Stimulated activated CD4-positive, alpha-beta T cell treated with anti-CD3 and anti-CD28 coated beads, TNF-alpha, amount 100 ng/mL, for 1 hour (primary cell): Measurements from ENCODE around the gene CD7.

Source experiments
- DNase-seq, 3 donors: peaks; one replicate each; pipeline ENCODE4 v3.0.0-alpha.2; 2020; ENCODE audit warnings: low read depth in 3 of 3, low spot score in 1 of 3

Gene CD7

DNA sequence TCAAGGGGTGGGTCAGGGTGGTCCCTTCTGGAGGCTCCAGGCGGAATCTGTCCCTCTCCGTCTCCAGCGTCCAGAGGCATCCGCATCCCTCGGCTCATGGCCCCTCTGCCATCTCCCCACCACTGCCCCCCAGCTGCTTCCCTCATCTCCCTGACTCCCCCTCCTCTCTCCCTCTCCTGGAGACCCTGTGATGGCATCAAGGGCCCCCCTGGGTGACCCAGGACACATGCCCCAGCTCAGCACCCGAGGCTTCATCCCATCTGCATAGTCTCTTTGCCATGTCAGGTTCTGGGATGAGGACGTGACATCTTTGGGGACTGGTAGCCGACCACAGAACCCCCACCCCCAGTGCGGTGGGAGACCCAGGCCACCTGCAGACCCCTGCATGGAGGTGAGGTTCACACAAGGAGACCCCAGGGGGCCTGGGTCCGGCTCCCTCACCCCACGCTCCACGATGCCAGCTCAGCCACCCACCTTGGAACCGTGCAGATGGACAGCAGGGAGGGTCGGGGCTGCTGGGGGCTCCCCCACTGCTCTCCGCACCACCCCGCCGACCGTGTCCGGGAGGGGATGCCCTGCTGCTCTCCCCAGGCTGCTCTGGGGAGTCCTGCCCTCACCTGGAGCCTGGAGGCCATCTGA is 12.4 kb upstream of the CD7 start:
- no peak for DNase-seq

DNA sequence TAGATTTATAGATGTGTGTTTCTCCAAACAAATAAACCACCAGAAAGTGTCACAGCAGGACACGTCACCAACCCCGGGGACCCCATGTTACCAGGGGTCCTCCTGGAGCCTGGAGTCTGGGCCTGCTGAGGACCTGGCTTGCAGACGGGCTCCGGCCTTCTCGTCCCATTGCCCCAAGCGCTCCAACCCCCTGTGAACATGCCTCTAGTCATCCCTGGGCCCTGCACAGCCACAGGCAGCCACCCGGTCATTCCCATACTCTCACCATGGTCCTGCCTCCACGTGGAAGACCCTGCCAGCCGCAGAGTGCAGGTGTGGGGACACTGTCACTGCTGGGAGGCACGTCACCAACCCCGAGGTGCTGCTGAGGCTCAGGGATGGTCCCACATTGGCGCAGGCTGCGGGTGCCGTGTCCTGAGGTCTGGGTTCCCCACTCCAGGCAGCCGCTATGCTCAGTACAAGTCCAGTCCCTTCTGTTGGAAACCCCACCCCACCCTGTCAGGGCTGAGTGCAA is 11.6 kb upstream of the CD7 start:
- no peak for DNase-seq

DNA sequence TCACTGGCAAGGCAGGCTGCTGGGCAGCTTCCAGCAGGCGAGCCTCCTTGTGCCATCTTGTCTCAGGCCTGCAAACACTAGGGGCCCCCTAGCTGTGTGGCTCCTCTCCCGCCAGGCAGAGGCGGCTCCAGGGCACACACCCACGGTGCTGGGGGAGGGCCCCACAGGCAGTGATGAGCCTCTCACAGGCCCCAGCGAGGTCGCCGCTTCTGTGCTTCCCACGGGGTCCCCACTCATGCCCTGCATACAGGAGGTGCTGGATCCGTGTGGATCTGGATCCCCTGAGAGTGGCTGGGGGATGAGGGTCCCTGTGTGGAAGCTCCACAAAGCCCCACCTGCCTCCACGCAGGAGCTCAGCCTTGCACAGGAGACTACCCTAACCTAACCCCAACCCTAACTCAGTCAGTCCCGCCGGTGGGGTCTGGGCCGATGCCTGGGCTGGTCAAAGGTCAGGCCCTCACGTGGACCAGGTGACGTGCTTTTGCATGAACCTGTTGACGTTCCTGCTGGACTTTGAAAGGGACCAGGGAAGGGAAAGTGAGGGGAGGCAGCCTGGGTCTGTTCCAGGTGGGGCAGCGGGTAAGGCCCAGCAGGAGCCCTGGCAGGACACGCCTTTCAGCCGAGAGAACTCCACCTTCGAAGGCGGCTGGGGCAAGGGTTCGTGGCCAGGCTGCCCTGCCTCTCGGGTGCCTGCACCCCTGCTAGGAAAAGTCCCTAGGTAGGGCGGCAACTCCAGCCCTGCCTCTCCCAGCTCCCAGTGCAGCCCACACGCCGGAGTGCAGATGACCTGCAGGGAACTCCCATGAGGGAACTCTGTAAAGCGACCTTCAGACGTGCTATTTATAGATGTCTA is 11.0 kb upstream of the CD7 start:
- no peak for DNase-seq

DNA sequence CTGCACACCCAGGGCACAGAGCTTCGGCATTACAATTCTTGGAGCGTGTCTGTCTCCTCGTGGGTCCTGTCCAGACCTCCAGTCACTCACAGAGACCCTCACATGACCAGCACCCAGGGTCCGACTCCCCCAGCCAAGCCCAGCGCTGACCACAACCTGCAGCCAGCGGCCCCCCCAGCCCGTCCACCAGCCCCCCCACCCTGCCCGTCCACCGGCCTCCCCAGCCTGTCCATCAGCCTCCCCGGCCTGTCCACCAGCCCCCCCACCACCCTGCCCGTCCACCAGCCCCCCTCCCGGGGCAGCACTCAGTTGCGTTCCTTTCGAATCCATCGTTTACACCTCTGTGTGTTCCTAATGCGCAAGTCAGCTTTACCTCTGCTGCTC is 10.3 kb upstream of the CD7 start:
- no peak for DNase-seq

GRCh38 chr17:82327289-82327688 is 9.9 kb upstream of the CD7 start:
- no peak for DNase-seq

- no peak for DNase-seq
Observed at GRCh38 chr17:82325286-82326180, 8.1 kb upstream of the CD7 start.

- no peak for DNase-seq
Observed at GRCh38 chr17:82324566-82325285, 7.3 kb upstream of the CD7 start.

DNA sequence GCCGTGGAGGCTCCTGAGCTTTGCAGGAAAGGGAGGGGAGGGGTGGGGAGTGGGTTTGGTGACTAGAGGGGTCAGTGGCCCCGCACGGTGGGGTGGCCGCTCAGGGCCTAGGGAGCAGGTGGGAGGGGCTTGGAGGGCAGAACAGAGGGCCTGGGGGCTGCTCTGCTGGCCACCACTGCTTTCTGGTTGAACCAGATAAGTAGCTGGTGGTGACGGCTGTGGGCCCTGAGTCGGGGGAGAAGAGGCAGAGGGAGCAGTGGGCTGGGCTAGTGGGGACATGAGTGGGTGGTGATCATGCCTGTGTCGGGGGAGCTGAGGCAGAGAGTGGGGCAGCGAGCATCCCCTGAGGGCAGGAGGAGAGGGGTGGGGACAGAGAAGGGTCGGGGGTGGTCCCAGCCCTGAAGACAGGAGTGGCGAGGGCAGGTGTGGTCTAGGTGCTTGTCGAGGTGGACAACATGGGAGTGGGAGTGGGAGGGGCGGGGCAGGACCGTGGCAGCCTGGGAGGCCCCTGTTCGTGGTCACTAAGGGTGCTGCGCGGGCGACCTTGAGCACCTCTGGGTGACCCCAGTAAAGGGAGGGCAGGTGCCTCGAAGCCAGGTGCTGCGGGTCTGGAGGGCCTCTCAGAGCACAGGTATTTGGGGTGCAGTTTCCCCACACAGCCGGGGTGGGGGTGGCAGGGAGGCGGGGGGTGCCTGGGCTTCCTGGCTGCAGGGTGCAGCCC is 6.3 kb upstream of the CD7 start:
- DNase-seq: no peak

- no peak for DNase-seq
Observed at GRCh38 chr17:82322526-82323453, 5.4 kb upstream of the CD7 start.

GRCh38 chr17:82321947-82322466 is 4.6 kb upstream of the CD7 start:
- no peak for DNase-seq

DNA sequence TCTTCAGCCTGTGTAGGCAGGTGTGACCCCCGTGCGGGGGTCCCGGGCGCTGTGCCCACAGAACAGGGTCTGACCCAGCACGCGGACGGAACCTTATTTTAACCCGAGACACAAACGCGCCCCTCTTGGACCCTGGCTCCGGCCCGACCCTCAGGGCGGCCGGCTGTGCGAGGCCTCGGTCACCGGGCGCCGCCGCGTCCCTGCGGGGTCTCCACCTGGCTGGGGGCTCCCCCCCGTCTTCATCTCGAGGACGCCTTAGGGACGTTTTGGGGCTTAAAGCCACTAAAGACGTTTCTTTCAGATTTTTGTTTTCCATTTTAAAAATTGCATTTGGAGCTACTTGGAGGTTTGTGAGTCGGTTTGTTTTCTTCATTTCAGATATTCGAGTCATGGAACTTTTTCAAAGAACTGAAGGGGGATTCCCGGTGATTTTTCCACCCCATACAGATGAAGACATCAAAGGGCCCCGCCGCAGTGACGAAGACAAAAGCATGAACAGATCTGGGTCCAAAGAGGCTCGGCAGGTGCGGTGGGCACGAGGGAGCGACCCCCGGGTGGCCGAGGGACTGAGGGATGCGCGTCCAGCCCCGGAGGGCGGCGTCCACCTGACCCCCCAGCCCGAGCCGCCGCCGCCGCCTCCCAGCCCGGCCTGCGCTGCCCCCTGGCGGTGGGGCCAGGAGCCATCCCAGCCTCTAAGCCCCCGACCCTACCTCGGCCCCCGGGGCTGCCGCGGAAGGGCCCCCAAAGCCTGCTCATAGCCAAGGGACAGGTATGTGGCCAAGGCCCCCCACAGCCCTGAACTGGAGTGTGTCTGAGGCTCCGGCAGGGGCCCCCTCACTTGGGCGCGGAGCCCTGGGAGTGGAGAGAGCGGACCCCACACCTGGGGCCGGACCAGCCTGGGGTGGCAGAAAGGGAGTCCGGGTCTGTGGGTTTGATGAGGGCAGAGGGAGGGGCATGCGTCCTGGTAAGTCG is 3.8 kb upstream of the CD7 start:
- DNase-seq: peak; percentile 63 to 68 (median 64)

- DNase-seq: no peak
Observed at GRCh38 chr17:82320140-82320840, 2.9 kb upstream of the CD7 start.

- DNase-seq: no peak
Observed at GRCh38 chr17:82319619-82320062, 2.2 kb upstream of the CD7 start.

- no peak for DNase-seq
Observed at GRCh38 chr17:82318772-82319606, 1.6 kb upstream of the CD7 start.

DNA sequence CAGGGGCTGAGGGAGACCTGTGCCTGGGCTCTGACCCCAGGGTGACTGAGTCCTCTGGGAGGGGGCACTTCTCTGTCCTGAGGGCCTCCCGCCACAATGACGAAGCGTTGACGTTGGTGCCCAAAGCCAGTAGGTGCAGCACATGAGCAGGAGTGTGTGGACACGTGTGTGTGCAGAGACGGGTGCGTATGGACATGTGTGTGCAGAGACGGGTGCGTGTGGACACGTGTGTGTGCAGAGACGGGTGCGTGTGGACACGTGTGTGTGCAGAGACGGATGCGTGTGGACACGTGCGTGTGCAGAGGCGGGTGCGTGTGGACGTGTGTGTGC is 726 bp upstream of the CD7 start:
- no peak for DNase-seq

- DNase-seq: no peak
Observed at GRCh38 chr17:82316651-82317393, 586 bp downstream of the CD7 start.
